ENCODE data around the gene CHERP. TPM values are rescaled to one million over a fixed set of nuclear protein-coding genes. Genes with fewer than 3 reads are reported as not detected.
A peak's percentile ranks its signal among the peaks of the same experiment; 100 is the strongest.
"Not testable (repeated sequence)": the region's sequence is repeated elsewhere in the genome, so short reads cannot be mapped to it uniquely, and the experiment has no call there.

Gene CHERP
- total RNA-seq, 1 donor from 2014 or later, result 5.3 TPM

DNA sequence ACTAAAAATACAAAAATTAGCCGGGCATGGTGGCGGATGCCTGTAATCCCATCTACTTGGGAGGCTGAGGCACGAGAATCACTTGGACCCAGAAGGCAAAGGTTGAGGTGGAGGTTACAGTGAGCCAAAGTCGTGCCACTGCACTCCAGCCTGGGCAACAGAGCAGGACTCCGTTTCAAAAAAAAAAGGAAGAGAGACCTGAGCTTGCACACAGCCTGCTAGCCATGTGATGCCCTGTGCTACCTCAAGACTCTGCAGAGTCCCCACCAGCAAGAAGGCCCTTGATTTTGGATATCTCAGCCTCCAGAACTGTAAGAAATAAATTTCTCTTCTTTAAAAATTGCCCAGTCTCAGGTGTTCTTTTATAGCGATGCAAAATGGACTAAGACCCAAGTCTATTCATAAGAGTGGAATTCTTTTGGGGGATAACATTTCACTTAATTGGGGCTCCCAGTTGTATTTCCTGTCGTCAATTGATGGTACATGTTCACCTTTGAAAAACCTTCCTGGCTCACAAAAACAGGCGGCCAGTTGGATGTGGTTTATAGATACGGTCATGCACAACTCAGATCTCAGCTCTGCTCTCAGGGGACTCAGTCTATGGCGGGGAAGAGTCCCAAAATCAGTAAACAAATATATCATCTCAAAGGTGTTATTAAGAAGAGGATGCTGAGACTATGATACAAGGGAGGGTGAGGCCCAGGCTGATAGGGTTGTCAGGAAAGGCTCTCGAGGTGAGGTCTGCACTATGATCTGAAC, 2.4 kb upstream of the CHERP start:
- no peak for DNase-seq (ENCODE audit: low spot score in 2 of 2)
- no peak for FAIRE-seq

GRCh38 chr19:16543734-16544133, 1.5 kb upstream of the CHERP start:
- not testable (repeated sequence) for DNase-seq (ENCODE audit: low spot score in 2 of 2); FAIRE-seq

GRCh38 chr19:16542910-16543472, 754 bp upstream of the CHERP start:
- DNase-seq (ENCODE audit: low spot score in 2 of 2) (no peak), FAIRE-seq (no peak)

- DNase-seq (ENCODE audit: low spot score in 2 of 2) (no peak), FAIRE-seq (no peak)
Observed at GRCh38 chr19:16541526-16542044, 652 bp downstream of the CHERP start.

GRCh38 chr19:16540948-16541347, 1.3 kb downstream of the CHERP start:
- DNase-seq (ENCODE audit: low spot score in 2 of 2) (no peak), FAIRE-seq (no peak)

GRCh38 chr19:16537111-16537510, 5.1 kb downstream of the CHERP start:
- peak in 1 of 2 donors; percentile 22 for DNase-seq (ENCODE audit: low spot score in 2 of 2)
- FAIRE-seq, result no peak

DNA sequence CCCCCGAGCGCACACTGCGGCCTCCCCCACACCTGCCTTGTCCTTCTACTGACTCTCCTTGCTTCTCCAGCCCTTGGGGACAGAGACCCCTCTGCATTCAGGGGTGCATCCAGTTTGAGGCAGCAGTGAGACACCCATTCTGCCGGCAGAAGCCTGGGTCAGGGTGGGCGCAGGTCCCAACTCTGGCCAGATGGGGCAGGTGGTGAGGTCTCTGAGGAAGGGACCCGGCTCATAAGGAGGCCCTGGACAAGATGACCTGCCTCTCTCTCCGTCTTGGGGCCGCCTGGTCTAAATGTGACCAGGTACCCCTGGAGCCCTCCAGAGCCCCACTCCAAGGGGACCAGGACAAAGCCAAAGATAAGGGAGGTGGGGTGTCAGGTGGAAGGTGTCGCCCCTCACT, 6.1 kb downstream of the CHERP start:
- no peak for FAIRE-seq
- DNase-seq (ENCODE audit: low spot score in 2 of 2), result peak in 1 of 2 donors; percentile 24

DNA sequence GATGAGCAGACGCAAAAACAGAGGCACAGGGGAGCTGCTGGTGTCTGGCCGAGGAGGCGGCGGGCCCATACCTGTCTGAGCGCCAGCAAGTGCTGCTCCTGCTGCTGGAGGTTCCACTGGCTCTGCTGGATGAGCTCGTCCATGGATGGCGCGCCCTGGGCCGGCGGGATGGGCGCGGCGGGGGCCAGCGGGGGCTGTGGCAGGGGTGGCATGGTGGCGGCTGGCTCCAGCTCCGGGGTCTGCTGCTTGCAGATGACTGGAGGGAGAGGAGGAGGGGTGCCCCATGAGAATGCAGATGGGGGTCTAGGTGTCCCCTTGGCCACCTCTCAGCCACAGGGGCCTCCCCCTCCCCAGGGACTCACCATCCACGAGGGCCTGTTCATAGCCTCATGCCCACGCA, 6.9 kb downstream of the CHERP start:
- DNase-seq (ENCODE audit: low spot score in 2 of 2) (no peak), FAIRE-seq (no peak)

DNA sequence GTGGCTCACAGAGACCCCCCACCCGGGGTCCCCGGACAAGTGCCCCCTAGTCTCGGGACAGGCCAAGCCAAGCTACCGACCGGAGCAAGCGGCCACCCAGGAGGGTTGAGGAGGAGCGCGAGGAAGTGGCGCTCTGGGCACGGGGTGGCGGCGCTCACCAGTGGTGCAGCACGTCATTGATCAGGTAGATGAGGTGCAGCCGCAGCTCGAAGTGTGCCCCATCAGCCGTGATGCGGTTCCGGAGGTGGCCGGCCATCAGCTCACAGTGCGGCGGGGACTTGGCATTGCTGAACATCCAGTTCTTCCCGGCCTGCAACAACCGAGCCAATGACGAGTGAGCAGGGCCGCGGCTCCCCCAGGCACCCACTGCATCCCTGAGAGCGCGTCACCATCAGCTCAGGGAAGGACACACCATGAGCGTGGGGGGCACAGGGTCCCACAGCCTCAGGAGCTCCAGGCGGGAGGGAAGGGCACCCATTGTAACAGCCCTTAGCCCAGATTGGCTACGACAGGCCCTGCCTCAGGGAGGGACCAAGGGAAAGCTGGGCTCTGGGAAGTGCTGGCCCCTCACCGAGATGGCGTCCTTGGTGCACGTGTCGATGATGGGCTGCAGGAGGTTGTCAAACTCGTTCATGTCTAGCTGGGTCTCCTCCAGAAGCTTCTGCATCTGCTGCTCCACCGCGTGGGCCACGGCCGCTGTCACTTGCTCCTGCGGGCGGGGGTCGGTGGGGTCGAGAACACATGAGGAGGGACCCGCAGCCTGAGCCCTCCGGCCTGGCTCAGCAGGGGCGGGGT, 9.6 kb downstream of the CHERP start:
- DNase-seq (ENCODE audit: low spot score in 2 of 2) (no peak), FAIRE-seq (no peak)

GRCh38 chr19:16531380-16531669, 10.9 kb downstream of the CHERP start:
- FAIRE-seq (no peak), DNase-seq (ENCODE audit: low spot score in 2 of 2) (no peak)

- no peak for DNase-seq (ENCODE audit: low spot score in 2 of 2)
- no peak for FAIRE-seq
Observed at GRCh38 chr19:16530540-16531379, 11.5 kb downstream of the CHERP start.

DNA sequence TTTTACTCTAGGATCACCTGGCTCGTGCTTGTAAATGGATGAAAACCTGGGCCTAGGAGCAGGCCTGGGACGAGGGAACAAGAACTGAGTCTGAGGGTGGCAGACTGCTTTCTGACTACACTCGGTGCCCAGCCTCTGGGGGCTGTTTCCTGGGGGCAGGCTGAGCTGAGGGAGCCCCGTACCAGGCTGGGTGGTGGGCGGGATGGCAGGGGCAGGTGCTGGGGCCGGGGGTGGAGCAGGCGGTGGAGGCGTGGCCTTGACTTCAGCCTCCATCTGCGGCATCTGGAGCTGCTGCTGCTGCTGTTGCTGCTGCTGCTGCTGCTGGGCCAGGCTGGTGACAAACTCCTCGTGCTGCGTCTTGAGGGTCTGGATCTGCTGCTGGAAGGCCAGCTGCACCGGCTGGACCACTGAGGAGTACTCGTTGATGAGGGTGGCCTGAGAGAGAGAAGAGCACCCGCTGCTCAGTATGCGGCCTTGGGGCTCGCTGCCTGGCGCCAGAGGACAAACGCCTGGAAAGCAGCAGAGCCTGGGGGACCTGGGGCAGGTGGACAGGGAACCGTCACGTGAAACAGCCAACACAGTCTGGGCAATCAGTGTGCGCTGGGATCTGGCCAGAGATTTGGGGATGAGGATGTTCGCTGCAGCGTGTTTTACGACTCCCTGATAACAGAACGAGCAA, 12.6 kb downstream of the CHERP start:
- FAIRE-seq, result no peak
- DNase-seq (ENCODE audit: low spot score in 2 of 2), result no peak

DNA sequence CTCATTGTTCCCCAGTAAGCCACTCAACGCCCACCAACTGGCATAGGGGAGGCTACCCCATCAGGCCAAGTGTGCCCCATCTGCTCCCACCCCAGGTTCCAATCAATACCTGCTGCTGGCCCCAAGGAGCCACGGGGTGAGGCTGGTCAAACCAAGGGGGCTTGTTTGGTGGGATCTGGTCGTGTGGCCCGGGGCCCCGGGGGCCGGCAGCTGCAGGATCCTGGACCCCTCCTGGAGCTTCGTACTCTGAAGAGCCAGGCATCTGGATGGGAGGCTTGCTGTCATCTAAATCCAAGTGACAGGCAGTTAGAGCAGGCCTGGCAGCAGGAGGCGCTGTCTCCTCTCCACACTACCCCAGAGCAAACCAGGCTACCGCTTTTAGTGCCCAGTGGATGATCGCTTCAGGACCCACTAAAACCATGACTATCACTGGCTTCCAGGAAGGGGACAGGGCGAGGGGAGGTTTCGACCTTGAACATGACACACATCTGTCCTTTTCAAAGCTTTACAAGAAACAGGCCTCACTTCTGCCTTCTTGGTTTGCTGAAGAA, 14.2 kb downstream of the CHERP start:
- FAIRE-seq (no peak), DNase-seq (ENCODE audit: low spot score in 2 of 2) (peak in 1 of 2 donors; percentile 12)

- DNase-seq (ENCODE audit: low spot score in 2 of 2), result no peak
- FAIRE-seq, result no peak
Observed at GRCh38 chr19:16527334-16527935, 14.8 kb downstream of the CHERP start.

DNA sequence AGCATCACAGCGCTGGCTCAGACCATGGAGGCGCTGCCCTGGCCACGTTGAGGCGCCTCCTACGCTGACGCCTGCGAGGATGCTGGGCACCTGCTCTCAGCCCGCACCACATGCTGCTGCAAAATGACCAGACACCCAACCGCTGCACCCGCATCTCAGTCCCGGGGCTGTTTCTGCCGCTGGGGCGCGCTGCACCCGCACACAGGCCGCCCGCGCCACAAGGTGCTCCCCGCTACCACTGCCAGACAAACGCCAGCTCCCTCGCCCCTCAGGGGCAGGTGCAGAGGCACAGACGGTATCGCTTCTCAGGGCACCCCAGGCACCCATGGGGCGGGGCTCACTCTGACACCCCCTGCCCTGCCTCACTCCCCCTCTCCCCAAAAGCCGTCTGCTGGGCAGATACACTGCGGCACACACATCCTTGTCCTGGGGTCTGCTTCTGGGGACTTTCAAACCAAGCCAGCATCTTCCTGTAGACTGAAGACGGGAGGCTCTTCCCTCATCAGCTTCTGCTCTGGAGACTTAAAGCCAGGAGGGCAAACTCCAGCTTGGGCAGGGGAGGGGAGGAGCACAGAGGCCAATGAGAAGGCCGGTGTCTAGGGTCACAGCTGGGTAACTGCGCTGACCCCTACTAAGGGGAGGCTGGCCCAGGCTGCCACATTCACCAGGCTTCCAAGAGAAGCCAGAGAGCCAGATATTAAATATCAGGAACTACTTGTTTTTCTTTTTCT, 16.3 kb downstream of the CHERP start:
- FAIRE-seq (no peak), DNase-seq (ENCODE audit: low spot score in 2 of 2) (no peak)

- FAIRE-seq (no peak), DNase-seq (ENCODE audit: low spot score in 2 of 2) (peak in 1 of 2 donors; percentile 12)
Observed at GRCh38 chr19:16524991-16525734, 17.1 kb downstream of the CHERP start.

GRCh38 chr19:16522559-16523377, 19.5 kb downstream of the CHERP start:
- no peak for FAIRE-seq
- DNase-seq (ENCODE audit: low spot score in 2 of 2), result peak; percentile 3 to 15
